AG08395 (cell line): ENCODE results near the gene BACE1-AS.
"Not testable (repeated sequence)": the region's sequence is repeated elsewhere in the genome, so short reads cannot be mapped to it uniquely, and the experiment has no call there.

ENCODE experiments used
- DNase-seq: peaks from one replicate; pipeline ENCODE4 v3.0.0; 2012; ENCODE audit warnings: mixed read lengths, low spot score

Gene BACE1-AS

DNA sequence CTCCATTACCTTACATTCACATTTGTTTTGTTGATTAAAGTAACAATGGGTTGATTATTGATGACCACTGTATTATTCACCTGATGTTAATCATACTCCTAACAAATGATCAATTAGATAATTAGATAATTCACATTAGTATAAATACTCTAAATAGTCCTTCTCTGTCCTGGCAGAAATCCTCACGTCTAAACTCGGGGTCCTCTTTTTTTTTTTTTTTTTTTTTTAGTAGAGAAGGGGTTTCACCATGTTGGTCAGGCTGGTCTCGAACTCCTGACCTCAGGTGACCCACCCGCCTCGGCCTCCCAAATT is 36.1 kb downstream of the BACE1-AS start:
- DNase-seq, result not testable (repeated sequence)

DNA sequence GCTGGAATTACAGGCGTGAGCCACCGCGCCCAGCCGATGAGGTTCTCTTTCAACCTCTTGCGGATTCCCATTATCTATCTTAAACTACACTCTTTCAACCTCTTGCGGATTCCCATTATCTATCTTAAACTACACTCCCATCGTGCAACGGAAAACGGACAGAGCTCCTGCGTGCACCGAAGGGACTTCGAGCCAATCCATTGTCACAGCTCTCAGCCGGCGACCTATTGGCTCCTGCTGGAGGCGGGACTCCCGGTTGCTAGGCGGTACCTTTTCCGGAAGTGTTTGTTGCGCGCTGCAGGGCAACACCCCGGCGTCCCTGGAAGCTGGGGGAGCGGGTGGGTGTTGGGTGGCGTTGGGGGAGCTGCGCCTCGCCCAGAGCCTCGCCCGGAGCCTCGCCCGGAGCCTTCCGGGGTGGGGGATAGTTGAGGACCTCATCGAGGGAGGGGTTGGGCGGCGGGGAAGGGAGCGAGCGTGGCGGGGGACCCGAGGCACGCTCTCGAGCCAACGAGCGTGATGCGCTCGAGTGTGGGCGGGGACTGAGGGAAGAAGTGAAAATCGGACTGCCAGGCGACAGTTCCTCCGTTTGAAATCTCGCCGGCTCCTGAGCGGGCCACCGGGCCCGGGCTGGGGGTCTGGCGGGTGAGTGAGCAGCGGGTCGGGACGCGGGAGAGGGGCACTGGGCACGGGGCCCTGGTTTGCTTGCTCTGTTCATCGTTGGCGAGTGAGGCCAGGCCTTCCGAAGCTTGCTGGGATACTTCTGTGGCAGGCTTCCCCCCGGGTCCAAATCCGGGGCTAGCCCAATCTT is 36.6 kb downstream of the BACE1-AS start, which contains the start of gene CEP164:
CEP164 (plus strand) TSS at position 288 of the 808 bp plus-strand sequence. CDS start 10,733 bp downstream, outside the sequence.
- DNase-seq, result peak; percentile 99

DNA sequence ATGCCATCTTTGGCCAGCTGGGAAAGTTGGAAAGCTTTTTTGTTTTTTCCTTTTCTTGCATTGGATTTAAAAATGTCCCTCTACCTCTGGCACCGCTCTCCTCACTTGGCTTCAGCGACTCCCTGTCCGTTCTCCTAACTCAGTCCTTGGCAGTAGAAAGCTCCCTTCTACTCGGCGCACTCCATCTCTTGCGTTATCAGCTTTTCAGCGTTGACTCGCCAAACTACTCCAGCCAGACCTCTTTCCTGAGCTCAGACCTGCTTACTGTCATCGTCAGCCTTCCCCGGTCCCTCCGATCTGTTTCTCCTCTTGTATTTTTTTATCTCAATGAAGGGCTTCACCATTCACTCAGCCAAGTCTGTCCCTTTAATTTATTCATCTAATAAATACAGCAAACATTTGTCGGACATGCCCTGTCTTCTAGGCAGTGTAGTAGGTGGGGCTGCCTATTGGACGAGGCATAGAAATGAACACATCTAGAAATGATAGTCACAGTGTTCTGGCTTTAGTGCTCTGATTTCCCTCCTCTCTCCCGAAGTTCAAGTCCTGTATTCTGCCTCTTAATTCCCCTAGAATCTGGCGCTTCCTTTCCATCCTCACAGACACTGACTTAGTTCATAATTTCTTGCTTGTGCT is 37.3 kb downstream of the BACE1-AS start:
- peak; percentile 50 for DNase-seq

DNA sequence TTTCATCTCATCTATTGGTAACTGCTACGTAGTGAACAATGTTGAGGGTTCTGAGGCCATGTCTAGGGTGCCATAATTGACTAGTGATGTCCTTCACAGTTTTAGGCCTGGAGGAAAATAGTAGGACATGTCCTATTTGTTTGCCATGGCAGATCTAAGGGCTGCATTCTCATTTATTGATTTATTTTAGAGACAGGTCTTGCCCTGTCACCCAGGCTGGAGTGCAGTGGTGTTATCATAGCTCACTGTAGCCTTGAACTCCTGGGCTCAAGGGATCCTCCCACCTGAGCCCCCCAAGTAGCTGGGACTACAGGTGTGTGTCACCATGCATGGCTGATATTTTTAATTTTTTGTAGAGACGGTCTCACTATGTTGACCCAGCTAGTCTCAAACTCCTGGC is 41.7 kb downstream of the BACE1-AS start:
- DNase-seq, result no peak

DNA sequence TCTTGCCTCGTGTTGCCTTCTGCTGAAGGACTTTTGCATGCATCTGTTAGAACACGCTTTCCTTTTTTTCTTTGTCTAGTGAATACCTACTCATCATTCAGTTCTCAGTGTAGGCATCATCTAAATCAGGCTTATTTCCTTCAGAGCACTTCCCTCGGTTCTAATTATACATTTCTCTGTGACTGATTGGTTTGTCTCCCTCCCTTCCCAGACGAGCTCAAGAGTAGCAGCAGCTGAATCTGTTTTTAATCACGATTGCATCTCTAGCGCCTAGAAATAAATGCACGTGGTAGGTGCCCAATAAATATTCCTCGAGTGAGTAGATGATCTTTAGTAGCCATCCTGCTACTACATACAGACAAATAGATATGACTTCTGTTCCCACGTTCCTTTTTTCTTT is 42.8 kb downstream of the BACE1-AS start:
- DNase-seq, result no peak

DNA sequence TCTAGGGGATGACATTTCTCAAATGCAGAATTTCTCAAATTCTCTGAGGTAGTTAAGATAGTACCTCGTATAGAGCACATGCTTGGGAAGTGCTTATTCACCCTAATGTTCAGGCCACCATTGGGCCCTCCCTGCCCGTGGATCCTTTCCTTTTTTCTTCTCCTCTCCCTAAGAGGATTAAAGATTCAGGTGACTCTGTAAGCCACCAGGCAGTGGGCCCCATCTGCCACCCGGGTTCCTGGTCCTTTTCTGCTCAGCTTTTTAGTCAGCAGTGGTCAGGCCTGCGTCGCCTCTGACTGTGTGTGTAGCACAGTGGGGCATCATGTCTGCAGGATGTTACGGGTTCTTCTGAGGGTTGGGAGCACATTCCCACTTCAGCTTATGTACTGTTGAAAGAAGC is 43.8 kb downstream of the BACE1-AS start:
- no peak for DNase-seq

DNA sequence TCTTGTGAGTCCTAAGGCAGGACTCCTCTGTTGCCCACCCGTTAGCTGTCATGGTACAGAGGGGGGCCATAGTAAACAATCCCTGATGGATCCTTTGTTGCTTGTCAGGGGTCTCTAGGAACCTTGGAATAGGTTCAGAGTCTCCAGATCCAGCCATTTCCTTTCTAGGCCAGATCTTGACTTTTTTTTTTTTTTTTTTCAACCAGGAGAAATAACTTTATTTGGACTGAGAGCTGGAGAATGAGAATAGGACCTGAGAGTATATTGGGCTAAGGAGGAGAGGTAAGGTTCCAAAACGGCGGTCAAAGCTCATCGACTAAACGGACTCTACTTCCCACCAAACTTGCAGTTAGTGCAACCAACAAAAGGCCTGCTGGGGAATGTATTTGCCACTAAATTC is 44.3 kb downstream of the BACE1-AS start:
- DNase-seq, result no peak

DNA sequence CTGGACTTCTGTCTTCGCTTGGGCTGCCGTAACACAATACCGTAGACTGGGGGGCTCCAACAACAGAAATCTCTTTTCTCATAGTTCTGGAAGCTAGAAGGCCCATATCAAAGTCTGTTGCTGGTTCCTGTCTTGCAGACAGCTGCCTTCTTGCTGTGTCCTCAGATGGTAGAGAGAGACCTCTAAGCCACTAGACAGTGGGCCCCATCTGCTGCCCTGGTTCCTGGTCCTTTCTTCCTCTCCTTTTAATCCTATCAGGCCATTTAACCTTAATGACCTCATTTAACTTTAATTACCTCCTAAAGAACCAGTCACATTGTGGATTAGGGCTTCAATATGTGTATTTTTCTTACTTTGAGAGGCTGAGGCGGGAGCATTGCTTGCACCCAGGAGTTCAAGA is 45.9 kb downstream of the BACE1-AS start:
- DNase-seq, result no peak
